IPS DF 6.9 (cell line): ENCODE results near the gene RASIP1.
"Not testable (repeated sequence)": the region's sequence is repeated elsewhere in the genome, so short reads cannot be mapped to it uniquely, and the experiment has no call there.

Source experiments
- DNase-seq: peaks from one replicate; pipeline ENCODE4 v3.0.0-alpha.2; 2013; ENCODE audit warnings: low read depth, low spot score
- H3K27ac ChIP-seq: one replicate; pipeline ENCODE4 v1.5.1; 2013; ENCODE audit warnings: low read length, control low read depth
- H3K27me3 ChIP-seq: 2 replicates; pipeline ENCODE4 v1.6.1; 2013; ENCODE audit warnings: mild to moderate bottlenecking, low read length; ENCODE audit not compliant: control insufficient read depth, insufficient read depth
- H3K36me3 ChIP-seq: 2 replicates; pipeline ENCODE4 v1.6.1; 2013; ENCODE audit warnings: low read length; ENCODE audit not compliant: control insufficient read depth, insufficient read depth
- H3K4me1 ChIP-seq: 2 replicates; pipeline ENCODE4 v1.6.1; 2013; ENCODE audit warnings: low read length; ENCODE audit not compliant: control insufficient read depth, insufficient read depth
- H3K4me3 ChIP-seq: 2 replicates; pipeline ENCODE4 v1.5.1; 2013; ENCODE audit warnings: mild to moderate bottlenecking, low read length
- H3K9me3 ChIP-seq: 2 replicates; pipeline ENCODE4 v1.6.1; 2013; ENCODE audit warnings: low read length, inconsistent platforms; ENCODE audit not compliant: control insufficient read depth, insufficient read depth
- WGBS: extraction: QIAGEN DNeasy Blood & Tissue Kit; methylation state at CpG from one replicate; pipeline ENCODE4 v1.1.7; 2013; ENCODE audit warnings: mixed read lengths, missing lambda C conversion rate; ENCODE audit not compliant: insufficient read length, insufficient coverage; 5-methylcytosine and 5-hydroxymethylcytosine counted together

Gene RASIP1

GRCh38 chr19:48702701-48703100 is 37.7 kb downstream of the RASIP1 start:
- no peaks in the 10 kb centered on the region for H3K4me1 ChIP-seq
- no peak for DNase-seq
- WGBS: no CpG with 5 or more reads among the region's 13 CpGs

GRCh38 chr19:48698046-48698445 is 42.4 kb downstream of the RASIP1 start:
- no CpG with 5 or more reads among the region's 4 CpGs for WGBS
- no peak overlapping the region for H3K4me3 ChIP-seq
- no peaks in the 10 kb centered on the region for H3K4me1 ChIP-seq
- H3K9me3 ChIP-seq: no peaks in the 10 kb centered on the region
- H3K27me3 ChIP-seq: no peaks in the 10 kb centered on the region
- H3K27ac ChIP-seq: no peak overlapping the region
- H3K36me3 ChIP-seq: no peaks in the 10 kb centered on the region
- DNase-seq: no peak

More at GRCh38 chr19:48702701-48703100, 37.7 kb downstream of the RASIP1 start:
- no peaks in the 10 kb centered on the region for H3K9me3 ChIP-seq
- H3K4me3 ChIP-seq: no peak overlapping the region
- H3K27me3 ChIP-seq: no peaks in the 10 kb centered on the region
- H3K36me3 ChIP-seq: 0 out of 2 replicates have a peak, but pooled peaks cover 4% of the 10 kb centered on the region
- no peak overlapping the region for H3K27ac ChIP-seq

- H3K4me3 ChIP-seq: peak overlapping the region; percentile 52; the same call in 1 of the 2 replicates
- no peaks in the 10 kb centered on the region for H3K36me3 ChIP-seq
- H3K27ac ChIP-seq: no peak overlapping the region
- no peaks in the 10 kb centered on the region for H3K4me1 ChIP-seq
- H3K9me3 ChIP-seq: no peaks in the 10 kb centered on the region
- no CpG with 5 or more reads among the region's 34 CpGs for WGBS
- no peaks in the 10 kb centered on the region for H3K27me3 ChIP-seq
- no peak for DNase-seq
Measured at GRCh38 chr19:48696353-48697010, 43.9 kb downstream of the RASIP1 start.

GRCh38 chr19:48695743-48696352 is 44.6 kb downstream of the RASIP1 start, which contains the start of gene FUT2:
Gene FUT2, plus strand, starts transcription at chr19:48695971. Its CDS starts 6,986 bp downstream, at chr19:48702957.
- DNase-seq: no peak
- WGBS: no CpG with 5 or more reads among the region's 16 CpGs
- no peaks in the 10 kb centered on the region for H3K9me3 ChIP-seq
- no peaks in the 10 kb centered on the region for H3K36me3 ChIP-seq
- H3K27me3 ChIP-seq: no peaks in the 10 kb centered on the region
- no peak within 1 kb of the TSS for H3K27ac ChIP-seq
- peak within 1 kb of the TSS; percentile 52 for H3K4me3 ChIP-seq
- no peaks in the 10 kb centered on the region for H3K4me1 ChIP-seq

GRCh38 chr19:48693629-48694028 is 46.8 kb downstream of the RASIP1 start:
- not testable (repeated sequence) for H3K4me1 ChIP-seq, H3K4me3 ChIP-seq, H3K9me3 ChIP-seq, H3K27ac ChIP-seq, H3K27me3 ChIP-seq, DNase-seq, H3K36me3 ChIP-seq
- no CpG with 5 or more reads among the region's 9 CpGs for WGBS

GRCh38 chr19:48689449-48689848 is 51.0 kb downstream of the RASIP1 start:
- no peaks in the 10 kb centered on the region for H3K9me3 ChIP-seq
- H3K4me3 ChIP-seq: no peak overlapping the region
- no peak overlapping the region for H3K27ac ChIP-seq
- no peaks in the 10 kb centered on the region for H3K36me3 ChIP-seq
- no peak for DNase-seq
- H3K4me1 ChIP-seq: no peaks in the 10 kb centered on the region
- WGBS: no CpG with 5 or more reads among the region's 7 CpGs
- H3K27me3 ChIP-seq: no peaks in the 10 kb centered on the region

- no CpG with 5 or more reads among the region's 3 CpGs for WGBS
- H3K27ac ChIP-seq: no peak overlapping the region
- no peaks in the 10 kb centered on the region for H3K36me3 ChIP-seq
- H3K27me3 ChIP-seq: no peaks in the 10 kb centered on the region
- DNase-seq: no peak
- H3K4me3 ChIP-seq: no peak overlapping the region
- no peaks in the 10 kb centered on the region for H3K9me3 ChIP-seq
- H3K4me1 ChIP-seq: no peaks in the 10 kb centered on the region
Measured at GRCh38 chr19:48687776-48688175, 52.6 kb downstream of the RASIP1 start.

- no CpG with 5 or more reads among the region's 7 CpGs for WGBS
- H3K36me3 ChIP-seq, DNase-seq, H3K4me1 ChIP-seq, H3K27ac ChIP-seq, H3K4me3 ChIP-seq, H3K27me3 ChIP-seq, H3K9me3 ChIP-seq: not testable (repeated sequence)
Measured at GRCh38 chr19:48686637-48687036, 53.8 kb downstream of the RASIP1 start.

- H3K9me3 ChIP-seq: no peaks in the 10 kb centered on the region
- H3K36me3 ChIP-seq: no peaks in the 10 kb centered on the region
- H3K4me1 ChIP-seq: no peaks in the 10 kb centered on the region
- H3K27ac ChIP-seq: no peak overlapping the region
- H3K27me3 ChIP-seq: no peaks in the 10 kb centered on the region
- DNase-seq: no peak
- H3K4me3 ChIP-seq: no peak overlapping the region
- WGBS: no CpG with 5 or more reads among the region's 3 CpGs
Measured at GRCh38 chr19:48686088-48686487, 54.3 kb downstream of the RASIP1 start.

- DNase-seq: no peak
- no peak overlapping the region for H3K4me3 ChIP-seq
- H3K4me1 ChIP-seq: no peaks in the 10 kb centered on the region
- H3K9me3 ChIP-seq: no peaks in the 10 kb centered on the region
- no peaks in the 10 kb centered on the region for H3K27me3 ChIP-seq
- no peaks in the 10 kb centered on the region for H3K36me3 ChIP-seq
- WGBS: no CpG with 5 or more reads among the region's 9 CpGs
- H3K27ac ChIP-seq: no peak overlapping the region
Measured at GRCh38 chr19:48685583-48685982, 54.8 kb downstream of the RASIP1 start.

- no peak for DNase-seq
- Histone ChIP-seq H3K4me1 (no peaks in the 10 kb centered on the region), H3K9me3 (no peaks in the 10 kb centered on the region), H3K4me3 (no peak overlapping the region), H3K36me3 (no peaks in the 10 kb centered on the region), H3K27me3 (no peaks in the 10 kb centered on the region), H3K27ac (no peak overlapping the region)
- WGBS: no CpG with 5 or more reads among the region's 11 CpGs
Measured at GRCh38 chr19:48683349-48683748, 57.1 kb downstream of the RASIP1 start.
